HCT116 (cell line): ENCODE results near the gene ARHGEF38. TPM values are rescaled to one million over a fixed set of nuclear protein-coding genes. Genes with fewer than 3 reads are reported as not detected.

ENCODE experiments used
- ATAC-seq: fragments of 200-7000 bp; cut with Tn5 transposase; 2 replicates; pipeline ENCODE4 v1.9.1; 2020; ENCODE audit warnings: mild to moderate bottlenecking, moderate library complexity
- BruUV-seq: library from RNA; stranded (reverse); fragments of 400-500 nt; replicated peaks from 2 replicates; lab custom pipeline; 2021; lab: Mats Ljungman, UMichigan
- CTCF ChIA-PET: fragments of 300-600 bp; sonication (Branson Sonifier 250); formaldehyde crosslinking; loops from one replicate; lab custom pipeline; 2021; ENCODE audit warnings: antibody characterized with exemption; lab: Charles Lee
- POLR2A ChIA-PET: fragments of 300-600, 350-600 bp; sonication (Branson Sonifier 250); formaldehyde crosslinking; loops from one replicate; lab custom pipeline; 2021; ENCODE audit warnings: antibody characterized with exemption; lab: Charles Lee
- RAD21 ChIA-PET, 2 experiments: fragments of 300-600 bp; sonication (Branson Sonifier 250); formaldehyde crosslinking; loops; one replicate each; lab custom pipeline; 2023; ENCODE audit warnings: low total read pairs in 2 of 2; ENCODE audit not compliant: uncharacterized antibody in 2 of 2, unreplicated experiment in 2 of 2, low non-redundant PET in 1 of 2; lab: Charles Lee
- DNase-seq: peaks from one replicate; pipeline ENCODE4 v3.0.0-alpha.2; 2010; ENCODE audit warnings: low read depth, low spot score
- H2AFZ ChIP-seq: fragments of 200-600 bp; shearing (Covaris generic), sonication (generic); 2 replicates; pipeline ENCODE4 v1.6.1; 2017; ENCODE audit warnings: low read depth, mixed run types, mixed read lengths, antibody characterized with exemption, low read length; ENCODE audit not compliant: poor library complexity, severe bottlenecking
- H3K27ac ChIP-seq: 2 replicates; pipeline ENCODE4 v1.5.1; 2012; ENCODE audit warnings: low read depth, low read length
- H3K27me3 ChIP-seq: fragments of 200-600 bp; sonication (generic); 2 replicates; pipeline ENCODE4 v1.6.1; 2016; ENCODE audit warnings: mixed run types, low read length, mixed read lengths; ENCODE audit not compliant: insufficient read depth
- H3K36me3 ChIP-seq, 2 experiments: fragments of 200-500 bp in 1 of 2; fragments of 200-600 bp in 1 of 2; sonication (Bioruptor generic) in 1 of 2; sonication (generic) in 1 of 2; 2 replicates each; pipeline versions ENCODE4 v1.5.1 to v1.6.1; 2014 to 2016; ENCODE audit warnings: low read length in 2 of 2, inconsistent platforms in 1 of 2, mixed read lengths in 1 of 2, mixed run types in 1 of 2; ENCODE audit not compliant: insufficient read depth in 2 of 2, control insufficient read depth in 1 of 2
- H3K4me1 ChIP-seq, 2 experiments: fragments of 200-600 bp in 1 of 2; sonication (generic) in 1 of 2; 2 replicates each; pipeline versions ENCODE4 v1.5.1 to v1.6.1; 2012 to 2017; ENCODE audit warnings: low read length in 2 of 2, inconsistent platforms in 1 of 2, mild to moderate bottlenecking in 1 of 2, mixed read lengths in 1 of 2, mixed run types in 1 of 2, moderate library complexity in 1 of 2; ENCODE audit not compliant: insufficient read depth in 2 of 2, control insufficient read depth in 1 of 2
- H3K4me2 ChIP-seq: fragments of 200-600 bp; sonication (generic); 2 replicates; pipeline ENCODE4 v1.6.1; 2017; ENCODE audit warnings: mixed run types, low read length, mixed read lengths
- H3K4me3 ChIP-seq, 2 experiments: fragments of 200-600 bp in 1 of 2; sonication (generic) in 1 of 2; replicated peaks in 1 of 2; 2 replicates each; pipeline ENCODE4 v1.5.1; 2011 to 2016; ENCODE audit warnings: low read length in 2 of 2, control low read depth in 1 of 2, low read depth in 1 of 2, mild to moderate bottlenecking in 1 of 2, mixed read lengths in 1 of 2, mixed run types in 1 of 2
- H3K79me2 ChIP-seq: fragments of 200-600 bp; sonication (generic); 2 replicates; pipeline ENCODE4 v1.6.1; 2017; ENCODE audit warnings: mild to moderate bottlenecking, mixed run types, low read length, moderate library complexity, mixed read lengths; ENCODE audit not compliant: insufficient read depth
- H3K9ac ChIP-seq: fragments of 200-600 bp; sonication (generic); 2 replicates; pipeline ENCODE4 v1.6.1; 2016; ENCODE audit warnings: low read length, mixed read lengths
- H3K9me2 ChIP-seq: fragments of 200-600 bp; sonication (generic), shearing (Covaris generic); 2 replicates; pipeline ENCODE4 v1.6.1; 2017; ENCODE audit warnings: mixed run types, mild to moderate bottlenecking, moderate library complexity; ENCODE audit not compliant: insufficient read depth
- H3K9me3 ChIP-seq, 2 experiments: fragments of 200-500 bp in 1 of 2; fragments of 200-600 bp in 1 of 2; sonication (Bioruptor generic) in 1 of 2; sonication (generic) in 1 of 2; 2 replicates each; pipeline ENCODE4 v1.6.1; 2014 to 2017; ENCODE audit warnings: low read length in 2 of 2, mixed read lengths in 2 of 2, inconsistent platforms in 1 of 2, low read depth in 1 of 2, mild to moderate bottlenecking in 1 of 2, mixed run types in 1 of 2, moderate library complexity in 1 of 2; ENCODE audit not compliant: control insufficient read depth in 1 of 2, insufficient read depth in 1 of 2
- H4K20me1 ChIP-seq: fragments of 200-600 bp; sonication (generic), shearing (Covaris generic); 2 replicates; pipeline ENCODE4 v1.6.1; 2017; ENCODE audit warnings: mixed run types, mild to moderate bottlenecking, moderate library complexity; ENCODE audit not compliant: insufficient read depth
- CEBPB ChIP-seq: IDR thresholded peaks from 2 replicates; pipeline ENCODE4 v1.6.1; 2012; ENCODE audit warnings: low read depth
- EGR1 ChIP-seq: IDR thresholded peaks from 2 replicates; pipeline ENCODE4 v1.6.1; 2012; ENCODE audit warnings: low read depth
- ELF1 ChIP-seq: IDR thresholded peaks from 2 replicates; pipeline ENCODE4 v1.6.1; 2012; ENCODE audit warnings: low read depth, borderline replicate concordance
- EZH2 ChIP-seq: fragments of 200-600 bp; sonication (generic); IDR thresholded peaks from 2 replicates; pipeline ENCODE4 v1.6.1; 2017; ENCODE audit warnings: antibody characterized with exemption, mixed run types
- EZH2phosphoT487 ChIP-seq: fragments of 200-600 bp; IDR thresholded peaks from 2 replicates; pipeline ENCODE4 v1.6.1; 2018; ENCODE audit warnings: antibody characterized with exemption, borderline replicate concordance
- FOSL1 ChIP-seq: IDR thresholded peaks from 2 replicates; pipeline ENCODE4 v1.6.1; 2012; ENCODE audit warnings: low read depth
- JUND ChIP-seq: IDR thresholded peaks from 2 replicates; pipeline ENCODE4 v1.6.1; 2012
- POLR2A ChIP-seq: IDR thresholded peaks from 2 replicates; pipeline ENCODE4 v1.7.0; 2011; ENCODE audit warnings: borderline replicate concordance; ENCODE audit not compliant: insufficient read depth, insufficient read length; ENCODE audit errors: extremely low read depth
- POLR2AphosphoS5 ChIP-seq: IDR thresholded peaks from 2 replicates; pipeline ENCODE4 v1.6.1; 2011; ENCODE audit warnings: mild to moderate bottlenecking, low read depth, low read length, moderate library complexity
- RAD21 ChIP-seq: IDR thresholded peaks from 2 replicates; pipeline ENCODE4 v1.6.1; 2012; ENCODE audit warnings: low read depth, mild to moderate bottlenecking
- SIN3A ChIP-seq: IDR thresholded peaks from 2 replicates; pipeline ENCODE4 v1.6.1; 2012; ENCODE audit warnings: low read depth
- SP1 ChIP-seq: IDR thresholded peaks from 2 replicates; pipeline ENCODE4 v1.6.1; 2012; ENCODE audit warnings: low read depth
- SRF ChIP-seq: IDR thresholded peaks from 2 replicates; pipeline ENCODE4 v1.6.1; 2012; ENCODE audit warnings: low read depth
- TCF7L2 ChIP-seq: IDR thresholded peaks from 2 replicates; pipeline ENCODE4 v1.7.0; 2011; ENCODE audit warnings: borderline replicate concordance, inconsistent platforms; ENCODE audit not compliant: insufficient read depth, insufficient read length; ENCODE audit errors: extremely low read depth
- YY1 ChIP-seq: IDR thresholded peaks from 2 replicates; pipeline ENCODE4 v1.6.1; 2011; ENCODE audit warnings: low read length, low read depth, moderate library complexity, mild to moderate bottlenecking; ENCODE audit not compliant: insufficient replicate concordance; ENCODE audit errors: extremely low read depth
- intact Hi-C: fragments of 100-400 bp; cut with micrococcal nuclease; formaldehyde crosslinking; loops from 2 replicates; pipeline ENCODE4 v1.10.0; 2022
- total RNA-seq: library from RNA; stranded (reverse); gene quantifications from one replicate; pipeline ENCODE4 v1.2.1, GENCODE V29; 2021; ENCODE audit not compliant: unreplicated experiment
- TF ChIP-seq, protein P1 (sequence below), 3 experiments: fragments of 200-600 bp in 1 of 3; sonication (generic) in 1 of 3; IDR thresholded peaks in 2 of 3; conservative IDR thresholded peaks in 1 of 3; 2 replicates each; pipeline ENCODE4 v1.5.1; 2012 to 2017; ENCODE audit warnings: low read depth in 2 of 3, low read length in 2 of 3, antibody characterized with exemption in 1 of 3, borderline replicate concordance in 1 of 3, control low read depth in 1 of 3, mild to moderate bottlenecking in 1 of 3, mixed read lengths in 1 of 3, mixed run types in 1 of 3, moderate library complexity in 1 of 3; ENCODE audit not compliant: insufficient read depth in 1 of 3
- TF ChIP-seq, protein P2 (sequence below): IDR thresholded peaks from 2 replicates; pipeline ENCODE4 v1.6.1; 2012
- TF ChIP-seq, protein P3 (sequence below): IDR thresholded peaks from 2 replicates; pipeline ENCODE4 v1.6.1; 2012

The ARHGEF38 gene
- total RNA-seq, 1 experiment from 2014 or later, result not detected

DNA sequence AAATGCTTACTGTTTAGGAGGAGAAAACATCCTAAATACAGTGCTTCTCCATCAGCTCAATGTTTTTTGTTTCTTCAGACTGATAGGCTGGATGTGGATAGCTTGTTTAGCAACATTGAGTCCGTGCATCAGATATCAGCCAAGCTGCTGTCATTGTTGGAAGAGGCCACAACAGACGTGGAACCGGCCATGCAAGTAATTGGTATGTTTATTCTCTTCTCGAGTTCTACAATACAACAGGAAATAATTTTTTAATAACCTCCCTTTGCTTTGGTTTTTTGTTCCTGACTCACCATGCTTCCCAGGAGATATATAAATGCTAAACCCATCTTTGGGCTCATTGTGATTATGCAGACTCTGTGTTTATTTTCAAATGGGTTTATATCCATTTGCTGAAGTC, 60.9 kb downstream of the ARHGEF38 start (continued):
- no peak for TF ChIP-seq POLR2AphosphoS5
- TF ChIP-seq TCF7L2, result no peak
- no peak for TF ChIP-seq JUND
- no peak for TF ChIP-seq POLR2A
- no peak for TF ChIP-seq ELF1
- no peak for TF ChIP-seq EZH2phosphoT487
- TF ChIP-seq, all 23 proteins: peak for 0

DNA sequence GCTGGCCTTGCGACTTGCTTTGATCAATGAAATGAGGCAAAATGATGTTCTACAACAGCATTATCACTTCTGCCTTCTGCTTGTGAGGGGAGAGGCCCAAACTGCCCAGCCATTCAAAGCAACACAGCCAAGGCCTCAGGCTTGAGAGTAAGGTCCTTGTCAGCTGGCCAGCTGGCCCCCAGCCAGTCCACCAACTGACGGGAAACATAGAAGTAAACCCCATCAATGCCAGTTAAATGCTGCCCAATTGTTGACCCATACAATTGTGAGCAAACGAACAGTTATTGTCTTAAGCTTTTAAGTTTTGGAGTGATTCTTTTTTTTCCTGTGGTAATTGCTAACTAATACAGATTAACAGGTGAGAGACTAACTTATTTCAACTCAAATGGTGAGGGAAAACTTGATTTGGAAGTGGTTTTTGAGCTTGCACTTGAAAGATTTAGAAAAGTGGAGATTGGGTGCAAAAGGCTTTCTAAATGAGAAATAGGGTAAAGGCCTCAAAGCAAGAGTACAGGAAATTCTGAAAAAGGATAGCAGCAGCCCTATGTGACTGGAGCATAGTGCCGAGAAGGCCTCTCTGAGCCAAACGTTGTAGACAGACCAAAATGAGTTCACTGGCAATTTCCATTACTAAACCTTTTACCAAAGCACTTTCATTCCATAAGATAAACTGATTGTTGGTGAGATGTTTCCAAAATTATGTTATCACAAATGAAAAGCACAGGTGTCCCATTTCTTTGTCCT, 66.9 kb downstream of the ARHGEF38 start:
- CTCF ChIA-PET, result no interaction called here
- H3K27ac ChIP-seq, result no peak overlapping the region

More for the DNA sequence above, 66.9 kb downstream of the ARHGEF38 start:
- Histone ChIP-seq H3K79me2 (no peaks in the 10 kb centered on the region), H3K9me2 (no peaks in the 10 kb centered on the region), H3K36me3 (no peaks in the 10 kb centered on the region), H2AFZ (no peak overlapping the region), H4K20me1 (no peaks in the 10 kb centered on the region), H3K27me3 (no peaks in the 10 kb centered on the region), H3K4me1 (peaks cover 0 to 11% of the 10 kb centered on the region in 2 experiments; a peak in 1 of 4 replicates), H3K4me2 (no peak overlapping the region), H3K4me3 (no peak overlapping the region), H3K9me3 (no peaks in the 10 kb centered on the region), H3K9ac (no peak overlapping the region)
- intact Hi-C loops, result no loop called here
- no peak for TF ChIP-seq EZH2
- TF ChIP-seq, protein P1, sequence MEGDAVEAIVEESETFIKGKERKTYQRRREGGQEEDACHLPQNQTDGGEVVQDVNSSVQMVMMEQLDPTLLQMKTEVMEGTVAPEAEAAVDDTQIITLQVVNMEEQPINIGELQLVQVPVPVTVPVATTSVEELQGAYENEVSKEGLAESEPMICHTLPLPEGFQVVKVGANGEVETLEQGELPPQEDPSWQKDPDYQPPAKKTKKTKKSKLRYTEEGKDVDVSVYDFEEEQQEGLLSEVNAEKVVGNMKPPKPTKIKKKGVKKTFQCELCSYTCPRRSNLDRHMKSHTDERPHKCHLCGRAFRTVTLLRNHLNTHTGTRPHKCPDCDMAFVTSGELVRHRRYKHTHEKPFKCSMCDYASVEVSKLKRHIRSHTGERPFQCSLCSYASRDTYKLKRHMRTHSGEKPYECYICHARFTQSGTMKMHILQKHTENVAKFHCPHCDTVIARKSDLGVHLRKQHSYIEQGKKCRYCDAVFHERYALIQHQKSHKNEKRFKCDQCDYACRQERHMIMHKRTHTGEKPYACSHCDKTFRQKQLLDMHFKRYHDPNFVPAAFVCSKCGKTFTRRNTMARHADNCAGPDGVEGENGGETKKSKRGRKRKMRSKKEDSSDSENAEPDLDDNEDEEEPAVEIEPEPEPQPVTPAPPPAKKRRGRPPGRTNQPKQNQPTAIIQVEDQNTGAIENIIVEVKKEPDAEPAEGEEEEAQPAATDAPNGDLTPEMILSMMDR (IDR thresholded peaks at IDR 0.05 in 2 of 3, conservative IDR thresholded peaks at IDR 0.05 in 1 of 3; ENCODE audit: borderline replicate concordance in 1 of 3, insufficient read depth in 1 of 3, low read depth in 2 of 3, low read length in 2 of 3), result no peak
- TF ChIP-seq FOSL1, result no peak
- no peak for TF ChIP-seq EGR1
- TF ChIP-seq, protein P2, sequence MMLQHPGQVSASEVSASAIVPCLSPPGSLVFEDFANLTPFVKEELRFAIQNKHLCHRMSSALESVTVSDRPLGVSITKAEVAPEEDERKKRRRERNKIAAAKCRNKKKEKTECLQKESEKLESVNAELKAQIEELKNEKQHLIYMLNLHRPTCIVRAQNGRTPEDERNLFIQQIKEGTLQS, result no peak
- no peak for TF ChIP-seq JUND
- TF ChIP-seq YY1, result no peak
- TF ChIP-seq SIN3A, result no peak
- TF ChIP-seq RAD21, result no peak
- TF ChIP-seq SP1, result no peak
- TF ChIP-seq TCF7L2, result no peak
- TF ChIP-seq POLR2AphosphoS5, result no peak
- TF ChIP-seq EZH2phosphoT487, result no peak
- TF ChIP-seq CEBPB, result no peak
- no peak for TF ChIP-seq SRF
- TF ChIP-seq, protein P3, sequence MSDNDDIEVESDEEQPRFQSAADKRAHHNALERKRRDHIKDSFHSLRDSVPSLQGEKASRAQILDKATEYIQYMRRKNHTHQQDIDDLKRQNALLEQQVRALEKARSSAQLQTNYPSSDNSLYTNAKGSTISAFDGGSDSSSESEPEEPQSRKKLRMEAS, result no peak
- no peak for ATAC-seq
- no TSS peak for BruUV-seq
- no peak for DNase-seq
- POLR2A ChIA-PET, result no interaction called here
- RAD21 ChIA-PET, result no interaction called here
